WTC11 (cell line): ENCODE data around the gene THSD4. TPM values are rescaled to one million over a fixed set of nuclear protein-coding genes. Genes with fewer than 3 reads are reported as not detected.

Source experiments
- ATAC-seq: fragments of 200-7000 bp; cut with Tn5 transposase; 2 replicates; pipeline ENCODE4 v1.10.0; 2021; ENCODE audit warnings: mild to moderate bottlenecking, moderate library complexity
- CTCF ChIA-PET: fragments of 300-600 bp; sonication (Branson Sonifier 250); formaldehyde crosslinking; loops from one replicate; lab custom pipeline; 2021; ENCODE audit warnings: antibody characterized with exemption; lab: Charles Lee
- POLR2A ChIA-PET: fragments of 350-600 bp; sonication (Branson Sonifier 250); formaldehyde crosslinking; loops from one replicate; lab custom pipeline; 2021; ENCODE audit warnings: antibody characterized with exemption; lab: Charles Lee
- DNase-seq: peaks from one replicate; pipeline ENCODE4 v3.0.0; 2021; ENCODE audit warnings: low spot score
- H3K27ac Mint-ChIP-seq: 2 replicates; pipeline ENCODE4 v1.8.0; 2021; ENCODE audit warnings: mixed read lengths
- H3K27me3 Mint-ChIP-seq: 2 replicates; pipeline ENCODE4 v1.8.0; 2021; ENCODE audit warnings: low read depth, mild to moderate bottlenecking, moderate library complexity, mixed read lengths
- H3K36me3 Mint-ChIP-seq: 2 replicates; pipeline ENCODE4 v1.8.0; 2021; ENCODE audit warnings: mixed read lengths
- H3K4me1 Mint-ChIP-seq: 2 replicates; pipeline ENCODE4 v1.8.0; 2022; ENCODE audit warnings: mixed read lengths
- H3K4me3 Mint-ChIP-seq: 2 replicates; pipeline ENCODE4 v1.8.0; 2021; ENCODE audit warnings: mild to moderate bottlenecking, moderate library complexity, mixed read lengths
- H3K9me3 Mint-ChIP-seq: 2 replicates; pipeline ENCODE4 v1.8.0; 2021; ENCODE audit warnings: mixed read lengths
- ATF6 ChIP-seq: sonication (generic); formaldehyde crosslinking; IDR thresholded peaks from 2 replicates; pipeline ENCODE4 v1.8.1; 2023; ENCODE audit warnings: mild to moderate bottlenecking, missing genetic modification reagents
- CREB1 ChIP-seq: sonication (generic); formaldehyde crosslinking; IDR thresholded peaks from 2 replicates; pipeline ENCODE4 v1.8.0; 2023; ENCODE audit warnings: mild to moderate bottlenecking, missing genetic modification reagents
- GRHL2 ChIP-seq: fragments of 250-450 bp; sonication (Bioruptor Pico); IDR thresholded peaks from 2 replicates; pipeline ENCODE4 v1.8.0; 2022; ENCODE audit warnings: mild to moderate bottlenecking, moderate library complexity; ENCODE audit not compliant: insufficient replicate concordance, severe bottlenecking
- JAZF1 ChIP-seq: fragments of 250-450 bp; sonication (Bioruptor Pico); IDR thresholded peaks from 2 replicates; pipeline ENCODE4 v1.9.0; 2021; ENCODE audit warnings: moderate library complexity, mild to moderate bottlenecking, inconsistent platforms
- MLX ChIP-seq: sonication (generic); formaldehyde crosslinking; IDR thresholded peaks from 2 replicates; pipeline ENCODE4 v1.8.1; 2023; ENCODE audit warnings: mild to moderate bottlenecking, missing genetic modification reagents, moderate library complexity
- RORB ChIP-seq: fragments of 250-450 bp; sonication (Bioruptor Pico); IDR thresholded peaks from 2 replicates; pipeline ENCODE4 v1.9.0; 2021; ENCODE audit warnings: mild to moderate bottlenecking
- SMAD4 ChIP-seq: sonication (generic); formaldehyde crosslinking; IDR thresholded peaks from 2 replicates; pipeline ENCODE4 v1.8.0; 2022; ENCODE audit warnings: mild to moderate bottlenecking, missing genetic modification reagents
- TP53 ChIP-seq: sonication (generic); formaldehyde crosslinking; IDR thresholded peaks from 2 replicates; pipeline ENCODE4 v1.8.1; 2023; ENCODE audit warnings: mild to moderate bottlenecking, missing genetic modification reagents
- USF2 ChIP-seq: sonication (generic); formaldehyde crosslinking; IDR thresholded peaks from 2 replicates; pipeline ENCODE4 v1.8.1; 2023; ENCODE audit warnings: mild to moderate bottlenecking, missing genetic modification reagents, moderate library complexity
- ZNF263 ChIP-seq: sonication (generic); formaldehyde crosslinking; IDR thresholded peaks from 2 replicates; pipeline ENCODE4 v1.8.1; 2022; ENCODE audit warnings: low read depth, mild to moderate bottlenecking, moderate library complexity, missing genetic modification reagents
- ZNF317 ChIP-seq: sonication (generic); formaldehyde crosslinking; IDR thresholded peaks from 2 replicates; pipeline ENCODE4 v1.8.1; 2023; ENCODE audit warnings: low read depth, mild to moderate bottlenecking, moderate library complexity, missing genetic modification reagents, borderline replicate concordance
- ZNF396 ChIP-seq: fragments of 250-450 bp; sonication (Bioruptor Pico); IDR thresholded peaks from 2 replicates; pipeline ENCODE4 v1.8.0; 2021; ENCODE audit warnings: mild to moderate bottlenecking, moderate library complexity, borderline replicate concordance
- total RNA-seq: library from RNA; stranded (reverse); gene quantifications from 3 replicates; pipeline ENCODE4 v1.2.3, GENCODE V29; 2021
- TF ChIP-seq, protein P1 (sequence below): fragments of 250-450 bp; sonication (Bioruptor Pico); IDR thresholded peaks from 2 replicates; pipeline ENCODE4 v1.9.0; 2021; ENCODE audit warnings: mild to moderate bottlenecking
- TF ChIP-seq, protein P2 (sequence below): sonication (generic); formaldehyde crosslinking; IDR thresholded peaks from 2 replicates; pipeline ENCODE4 v1.8.0; 2022; ENCODE audit warnings: mild to moderate bottlenecking, missing genetic modification reagents
- TF ChIP-seq, protein P3 (sequence below): fragments of 250-450 bp; sonication (Bioruptor Pico); IDR thresholded peaks from 2 replicates; pipeline ENCODE4 v2.1.2; 2022; ENCODE audit warnings: mild to moderate bottlenecking, moderate library complexity
- TF ChIP-seq, protein P4 (sequence below): sonication (generic); formaldehyde crosslinking; IDR thresholded peaks from 2 replicates; pipeline ENCODE4 v1.8.0; 2023; ENCODE audit warnings: missing genetic modification reagents, mild to moderate bottlenecking, borderline replicate concordance

Gene THSD4
- total RNA-seq, 1 experiment from 2014 or later, result 7.8 TPM

GRCh38 chr15:71809346-71809745, 694.1 kb downstream of the THSD4 start:
- H3K36me3 Mint-ChIP-seq, result no peaks in the 10 kb centered on the region
- no peak overlapping the region for H3K4me3 Mint-ChIP-seq
- no peak for TF ChIP-seq ZNF396
- no peak for TF ChIP-seq SMAD4 (CRISPR knock-in tag)
- no peak for TF ChIP-seq ATF6 (CRISPR knock-in tag)
- TF ChIP-seq JAZF1 (CRISPR knock-in tag), result no peak
- TF ChIP-seq MLX (CRISPR knock-in tag), result no peak
- no peak for TF ChIP-seq USF2 (CRISPR knock-in tag)
- TF ChIP-seq, protein P1, sequence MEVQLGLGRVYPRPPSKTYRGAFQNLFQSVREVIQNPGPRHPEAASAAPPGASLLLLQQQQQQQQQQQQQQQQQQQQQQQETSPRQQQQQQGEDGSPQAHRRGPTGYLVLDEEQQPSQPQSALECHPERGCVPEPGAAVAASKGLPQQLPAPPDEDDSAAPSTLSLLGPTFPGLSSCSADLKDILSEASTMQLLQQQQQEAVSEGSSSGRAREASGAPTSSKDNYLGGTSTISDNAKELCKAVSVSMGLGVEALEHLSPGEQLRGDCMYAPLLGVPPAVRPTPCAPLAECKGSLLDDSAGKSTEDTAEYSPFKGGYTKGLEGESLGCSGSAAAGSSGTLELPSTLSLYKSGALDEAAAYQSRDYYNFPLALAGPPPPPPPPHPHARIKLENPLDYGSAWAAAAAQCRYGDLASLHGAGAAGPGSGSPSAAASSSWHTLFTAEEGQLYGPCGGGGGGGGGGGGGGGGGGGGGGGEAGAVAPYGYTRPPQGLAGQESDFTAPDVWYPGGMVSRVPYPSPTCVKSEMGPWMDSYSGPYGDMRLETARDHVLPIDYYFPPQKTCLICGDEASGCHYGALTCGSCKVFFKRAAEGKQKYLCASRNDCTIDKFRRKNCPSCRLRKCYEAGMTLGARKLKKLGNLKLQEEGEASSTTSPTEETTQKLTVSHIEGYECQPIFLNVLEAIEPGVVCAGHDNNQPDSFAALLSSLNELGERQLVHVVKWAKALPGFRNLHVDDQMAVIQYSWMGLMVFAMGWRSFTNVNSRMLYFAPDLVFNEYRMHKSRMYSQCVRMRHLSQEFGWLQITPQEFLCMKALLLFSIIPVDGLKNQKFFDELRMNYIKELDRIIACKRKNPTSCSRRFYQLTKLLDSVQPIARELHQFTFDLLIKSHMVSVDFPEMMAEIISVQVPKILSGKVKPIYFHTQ (CRISPR knock-in tag), result no peak
- TF ChIP-seq GRHL2, result no peak
- TF ChIP-seq, protein P2, sequence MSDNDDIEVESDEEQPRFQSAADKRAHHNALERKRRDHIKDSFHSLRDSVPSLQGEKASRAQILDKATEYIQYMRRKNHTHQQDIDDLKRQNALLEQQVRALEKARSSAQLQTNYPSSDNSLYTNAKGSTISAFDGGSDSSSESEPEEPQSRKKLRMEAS (CRISPR knock-in tag), result no peak
- TF ChIP-seq, protein P3, sequence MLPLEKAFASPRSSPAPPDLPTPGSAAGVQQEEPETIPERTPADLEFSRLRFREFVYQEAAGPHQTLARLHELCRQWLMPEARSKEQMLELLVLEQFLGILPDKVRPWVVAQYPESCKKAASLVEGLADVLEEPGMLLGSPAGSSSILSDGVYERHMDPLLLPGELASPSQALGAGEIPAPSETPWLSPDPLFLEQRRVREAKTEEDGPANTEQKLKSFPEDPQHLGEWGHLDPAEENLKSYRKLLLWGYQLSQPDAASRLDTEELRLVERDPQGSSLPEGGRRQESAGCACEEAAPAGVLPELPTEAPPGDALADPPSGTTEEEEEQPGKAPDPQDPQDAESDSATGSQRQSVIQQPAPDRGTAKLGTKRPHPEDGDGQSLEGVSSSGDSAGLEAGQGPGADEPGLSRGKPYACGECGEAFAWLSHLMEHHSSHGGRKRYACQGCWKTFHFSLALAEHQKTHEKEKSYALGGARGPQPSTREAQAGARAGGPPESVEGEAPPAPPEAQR (CRISPR knock-in tag), result no peak
- TF ChIP-seq, protein P4, sequence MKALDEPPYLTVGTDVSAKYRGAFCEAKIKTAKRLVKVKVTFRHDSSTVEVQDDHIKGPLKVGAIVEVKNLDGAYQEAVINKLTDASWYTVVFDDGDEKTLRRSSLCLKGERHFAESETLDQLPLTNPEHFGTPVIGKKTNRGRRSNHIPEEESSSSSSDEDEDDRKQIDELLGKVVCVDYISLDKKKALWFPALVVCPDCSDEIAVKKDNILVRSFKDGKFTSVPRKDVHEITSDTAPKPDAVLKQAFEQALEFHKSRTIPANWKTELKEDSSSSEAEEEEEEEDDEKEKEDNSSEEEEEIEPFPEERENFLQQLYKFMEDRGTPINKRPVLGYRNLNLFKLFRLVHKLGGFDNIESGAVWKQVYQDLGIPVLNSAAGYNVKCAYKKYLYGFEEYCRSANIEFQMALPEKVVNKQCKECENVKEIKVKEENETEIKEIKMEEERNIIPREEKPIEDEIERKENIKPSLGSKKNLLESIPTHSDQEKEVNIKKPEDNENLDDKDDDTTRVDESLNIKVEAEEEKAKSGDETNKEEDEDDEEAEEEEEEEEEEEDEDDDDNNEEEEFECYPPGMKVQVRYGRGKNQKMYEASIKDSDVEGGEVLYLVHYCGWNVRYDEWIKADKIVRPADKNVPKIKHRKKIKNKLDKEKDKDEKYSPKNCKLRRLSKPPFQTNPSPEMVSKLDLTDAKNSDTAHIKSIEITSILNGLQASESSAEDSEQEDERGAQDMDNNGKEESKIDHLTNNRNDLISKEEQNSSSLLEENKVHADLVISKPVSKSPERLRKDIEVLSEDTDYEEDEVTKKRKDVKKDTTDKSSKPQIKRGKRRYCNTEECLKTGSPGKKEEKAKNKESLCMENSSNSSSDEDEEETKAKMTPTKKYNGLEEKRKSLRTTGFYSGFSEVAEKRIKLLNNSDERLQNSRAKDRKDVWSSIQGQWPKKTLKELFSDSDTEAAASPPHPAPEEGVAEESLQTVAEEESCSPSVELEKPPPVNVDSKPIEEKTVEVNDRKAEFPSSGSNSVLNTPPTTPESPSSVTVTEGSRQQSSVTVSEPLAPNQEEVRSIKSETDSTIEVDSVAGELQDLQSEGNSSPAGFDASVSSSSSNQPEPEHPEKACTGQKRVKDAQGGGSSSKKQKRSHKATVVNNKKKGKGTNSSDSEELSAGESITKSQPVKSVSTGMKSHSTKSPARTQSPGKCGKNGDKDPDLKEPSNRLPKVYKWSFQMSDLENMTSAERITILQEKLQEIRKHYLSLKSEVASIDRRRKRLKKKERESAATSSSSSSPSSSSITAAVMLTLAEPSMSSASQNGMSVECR (CRISPR knock-in tag), result no peak
- TF ChIP-seq ZNF263, result no peak
- TF ChIP-seq CREB1, result no peak
- TF ChIP-seq ZNF317 (CRISPR knock-in tag), result no peak
- TF ChIP-seq RORB (CRISPR knock-in tag), result no peak
- TF ChIP-seq TP53 (CRISPR knock-in tag), result no peak
- H3K27me3 Mint-ChIP-seq, result no peaks in the 10 kb centered on the region; the same call in 1 of the 2 replicates
- ChIA-PET CTCF (interaction anchor here (0.5 to 1.6 kb wide), 3 partner anchors 22 to 352 kb away, joined by 3 to 6 read pairs (median 4); no protein-coding TSS in a partner anchor), POLR2A (no interaction called here)
- peaks cover 40% of the 10 kb centered on the region for H3K4me1 Mint-ChIP-seq
- no peaks in the 10 kb centered on the region for H3K9me3 Mint-ChIP-seq
- no peak overlapping the region for H3K27ac Mint-ChIP-seq
- ATAC-seq (no peak), DNase-seq (no peak)
